ENCODE data around the gene MAP3K20. TPM values are rescaled to one million over a fixed set of nuclear protein-coding genes. Genes with fewer than 3 reads are reported as not detected.

Gene MAP3K20
- total and polyA plus RNA-seq, 2 donors (not counting 1 experiment from before 2014, with no cell fraction given): 105 to 138 TPM

DNA sequence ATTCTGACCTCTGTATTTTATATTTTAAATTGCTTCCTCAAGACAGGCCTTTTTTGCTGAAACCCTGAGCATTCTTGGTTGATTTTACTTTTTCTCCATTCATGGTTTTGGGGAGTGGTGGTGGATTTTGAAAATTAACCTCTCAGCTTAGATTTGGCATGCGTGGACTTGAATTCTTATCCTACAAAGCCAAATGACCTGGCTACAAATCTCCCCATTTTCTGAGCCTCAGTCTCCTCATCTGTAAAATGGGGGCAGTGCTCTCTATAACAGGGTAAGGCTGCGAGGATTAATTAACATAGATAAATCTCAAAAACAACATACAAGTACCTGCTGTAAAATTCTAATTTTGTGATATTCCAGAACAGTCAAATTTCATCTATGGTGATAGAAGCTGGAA is 175.6 kb downstream of the MAP3K20 start:
- no peak overlapping the region for H3K9ac ChIP-seq (ENCODE audit: insufficient read depth, low read length)
- no peaks in the 10 kb centered on the region for H3K9me3 ChIP-seq (ENCODE audit: control insufficient read depth, insufficient read depth, low read depth, low read length)
- DNase-seq (ENCODE audit: low read depth in 2 of 2): no peak
- H3K4me3 ChIP-seq (replicated peaks in 1 of 4; ENCODE audit: control extremely low read depth in 1 of 4, insufficient read depth in 1 of 4, low read depth in 3 of 4, low read length in 4 of 4): no peak overlapping the region
- H3K36me3 ChIP-seq (ENCODE audit: control insufficient read depth, insufficient read depth, low read length): no peaks in the 10 kb centered on the region
- H3K27me3 ChIP-seq (ENCODE audit: control insufficient read depth, insufficient read depth, low read length): no peaks in the 10 kb centered on the region
- H3K4me2 ChIP-seq (ENCODE audit: extremely low read depth, insufficient read depth, low read length): no peak overlapping the region
- TF ChIP-seq, protein P1, sequence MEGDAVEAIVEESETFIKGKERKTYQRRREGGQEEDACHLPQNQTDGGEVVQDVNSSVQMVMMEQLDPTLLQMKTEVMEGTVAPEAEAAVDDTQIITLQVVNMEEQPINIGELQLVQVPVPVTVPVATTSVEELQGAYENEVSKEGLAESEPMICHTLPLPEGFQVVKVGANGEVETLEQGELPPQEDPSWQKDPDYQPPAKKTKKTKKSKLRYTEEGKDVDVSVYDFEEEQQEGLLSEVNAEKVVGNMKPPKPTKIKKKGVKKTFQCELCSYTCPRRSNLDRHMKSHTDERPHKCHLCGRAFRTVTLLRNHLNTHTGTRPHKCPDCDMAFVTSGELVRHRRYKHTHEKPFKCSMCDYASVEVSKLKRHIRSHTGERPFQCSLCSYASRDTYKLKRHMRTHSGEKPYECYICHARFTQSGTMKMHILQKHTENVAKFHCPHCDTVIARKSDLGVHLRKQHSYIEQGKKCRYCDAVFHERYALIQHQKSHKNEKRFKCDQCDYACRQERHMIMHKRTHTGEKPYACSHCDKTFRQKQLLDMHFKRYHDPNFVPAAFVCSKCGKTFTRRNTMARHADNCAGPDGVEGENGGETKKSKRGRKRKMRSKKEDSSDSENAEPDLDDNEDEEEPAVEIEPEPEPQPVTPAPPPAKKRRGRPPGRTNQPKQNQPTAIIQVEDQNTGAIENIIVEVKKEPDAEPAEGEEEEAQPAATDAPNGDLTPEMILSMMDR (conservative IDR thresholded peaks at IDR 0.05 in 1 of 2, IDR thresholded peaks at IDR 0.05 in 1 of 2; ENCODE audit: low read depth in 1 of 2, low read length in 2 of 2): no peak
- TF ChIP-seq EZH2 (IDR thresholded peaks at IDR 0.05; ENCODE audit: low read length, missing control alignments): no peak
- H3K4me1 ChIP-seq (ENCODE audit: control insufficient read depth, extremely low read depth, insufficient read depth, low read length): no peaks in the 10 kb centered on the region
- H3K79me2 ChIP-seq (ENCODE audit: control insufficient read depth, insufficient read depth, low read length): no peaks in the 10 kb centered on the region
- H3K27ac ChIP-seq (ENCODE audit: insufficient read depth, low read length): no peak overlapping the region
- no peak overlapping the region for H2AFZ ChIP-seq (ENCODE audit: low read length)
- no peaks in the 10 kb centered on the region for H4K20me1 ChIP-seq (ENCODE audit: control insufficient read depth, extremely low read depth, insufficient read depth, low read length)

DNA sequence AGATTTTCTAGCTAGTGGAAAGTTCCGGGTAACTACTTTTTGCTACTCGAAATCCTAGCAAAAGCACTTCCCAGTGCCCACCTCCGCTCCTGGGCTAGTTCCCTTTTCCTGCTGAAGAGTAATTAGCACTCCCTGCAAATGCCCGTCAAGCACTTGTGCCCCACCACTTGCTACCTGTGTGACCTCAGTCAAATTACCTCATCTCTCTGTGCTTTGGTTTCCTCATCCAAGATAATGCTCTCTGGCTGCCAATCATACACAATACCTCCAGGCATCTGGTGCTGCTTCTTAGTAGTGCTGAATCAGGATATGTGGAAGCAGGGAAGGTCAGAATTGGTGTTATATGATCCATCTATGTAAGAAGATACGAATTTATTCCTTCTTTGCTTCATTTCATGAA is 176.9 kb downstream of the MAP3K20 start:
- no peak overlapping the region for H3K9ac ChIP-seq (ENCODE audit: insufficient read depth, low read length)
- H3K27ac ChIP-seq (ENCODE audit: insufficient read depth, low read length): no peak overlapping the region
- no peak overlapping the region for H3K4me2 ChIP-seq (ENCODE audit: extremely low read depth, insufficient read depth, low read length)
- no peaks in the 10 kb centered on the region for H3K27me3 ChIP-seq (ENCODE audit: control insufficient read depth, insufficient read depth, low read length)
- no peaks in the 10 kb centered on the region for H3K9me3 ChIP-seq (ENCODE audit: control insufficient read depth, insufficient read depth, low read depth, low read length)
- no peaks in the 10 kb centered on the region for H4K20me1 ChIP-seq (ENCODE audit: control insufficient read depth, extremely low read depth, insufficient read depth, low read length)
- no peak overlapping the region for H2AFZ ChIP-seq (ENCODE audit: low read length)
- TF ChIP-seq, protein P1 (conservative IDR thresholded peaks at IDR 0.05 in 1 of 2, IDR thresholded peaks at IDR 0.05 in 1 of 2; ENCODE audit: low read depth in 1 of 2, low read length in 2 of 2): no peak
- TF ChIP-seq EZH2 (IDR thresholded peaks at IDR 0.05; ENCODE audit: low read length, missing control alignments): no peak
- H3K4me1 ChIP-seq (ENCODE audit: control insufficient read depth, extremely low read depth, insufficient read depth, low read length): no peaks in the 10 kb centered on the region
- no peak for DNase-seq (ENCODE audit: low read depth in 2 of 2)
- no peaks in the 10 kb centered on the region for H3K36me3 ChIP-seq (ENCODE audit: control insufficient read depth, insufficient read depth, low read length)
- no peaks in the 10 kb centered on the region for H3K79me2 ChIP-seq (ENCODE audit: control insufficient read depth, insufficient read depth, low read length)
- H3K4me3 ChIP-seq (replicated peaks in 1 of 4; ENCODE audit: control extremely low read depth in 1 of 4, insufficient read depth in 1 of 4, low read depth in 3 of 4, low read length in 4 of 4): no peak overlapping the region

DNA sequence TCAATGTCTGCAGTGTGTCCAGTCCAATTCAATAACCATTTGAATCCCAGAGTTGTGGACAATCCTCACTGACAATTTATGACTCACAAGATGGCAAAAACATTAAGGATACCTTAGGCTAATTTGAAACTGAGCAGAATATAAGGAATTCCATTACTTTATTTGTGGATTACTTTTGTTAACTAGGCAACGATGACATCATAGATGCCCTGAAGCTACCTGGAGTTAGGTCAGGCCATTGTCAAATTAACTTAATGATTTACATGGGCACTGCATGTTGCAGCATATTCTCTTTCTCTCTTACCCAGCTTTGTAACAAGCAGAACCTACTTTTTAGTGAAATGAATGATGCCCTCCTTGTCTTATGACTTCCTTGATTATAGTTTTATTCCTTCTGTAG is 179.0 kb downstream of the MAP3K20 start:
- no peaks in the 10 kb centered on the region for H4K20me1 ChIP-seq (ENCODE audit: control insufficient read depth, extremely low read depth, insufficient read depth, low read length)
- H3K9me3 ChIP-seq (ENCODE audit: control insufficient read depth, insufficient read depth, low read depth, low read length): no peaks in the 10 kb centered on the region
- H3K79me2 ChIP-seq (ENCODE audit: control insufficient read depth, insufficient read depth, low read length): no peaks in the 10 kb centered on the region
- H2AFZ ChIP-seq (ENCODE audit: low read length): no peak overlapping the region
- H3K4me1 ChIP-seq (ENCODE audit: control insufficient read depth, extremely low read depth, insufficient read depth, low read length): no peaks in the 10 kb centered on the region
- H3K4me3 ChIP-seq (replicated peaks in 1 of 4; ENCODE audit: control extremely low read depth in 1 of 4, insufficient read depth in 1 of 4, low read depth in 3 of 4, low read length in 4 of 4): no peak overlapping the region
- no peak overlapping the region for H3K27ac ChIP-seq (ENCODE audit: insufficient read depth, low read length)
- no peak for TF ChIP-seq EZH2 (IDR thresholded peaks at IDR 0.05; ENCODE audit: low read length, missing control alignments)
- TF ChIP-seq, protein P1 (conservative IDR thresholded peaks at IDR 0.05 in 1 of 2, IDR thresholded peaks at IDR 0.05 in 1 of 2; ENCODE audit: low read depth in 1 of 2, low read length in 2 of 2): no peak
- DNase-seq (ENCODE audit: low read depth in 2 of 2): no peak
- no peaks in the 10 kb centered on the region for H3K36me3 ChIP-seq (ENCODE audit: control insufficient read depth, insufficient read depth, low read length)
- no peak overlapping the region for H3K9ac ChIP-seq (ENCODE audit: insufficient read depth, low read length)
- no peak overlapping the region for H3K4me2 ChIP-seq (ENCODE audit: extremely low read depth, insufficient read depth, low read length)
- no peaks in the 10 kb centered on the region for H3K27me3 ChIP-seq (ENCODE audit: control insufficient read depth, insufficient read depth, low read length)
